Thyroid gland (tissue), 4 donors: ENCODE measurements around the gene C19orf25.

Experiments
- POLR2A ChIP-seq, 2 donors: fragments of 450-650 bp; IDR thresholded peaks; one replicate each; pipeline ENCODE4 v1.6.1; 2017; ENCODE audit warnings: antibody characterized with exemption in 2 of 2, mild to moderate bottlenecking in 2 of 2, moderate library complexity in 1 of 2
- TF ChIP-seq, protein P1 (sequence below), 6 experiments: fragments of 200-600 bp in 3 of 6; fragments of 450-650 bp in 3 of 6; sonication (generic) in 3 of 6; IDR thresholded peaks; one replicate each; pipeline ENCODE4 v1.5.1; 2016 to 2019; ENCODE audit warnings: antibody characterized with exemption in 6 of 6, mild to moderate bottlenecking in 2 of 6, inconsistent platforms in 1 of 6, moderate library complexity in 1 of 6

DNA sequence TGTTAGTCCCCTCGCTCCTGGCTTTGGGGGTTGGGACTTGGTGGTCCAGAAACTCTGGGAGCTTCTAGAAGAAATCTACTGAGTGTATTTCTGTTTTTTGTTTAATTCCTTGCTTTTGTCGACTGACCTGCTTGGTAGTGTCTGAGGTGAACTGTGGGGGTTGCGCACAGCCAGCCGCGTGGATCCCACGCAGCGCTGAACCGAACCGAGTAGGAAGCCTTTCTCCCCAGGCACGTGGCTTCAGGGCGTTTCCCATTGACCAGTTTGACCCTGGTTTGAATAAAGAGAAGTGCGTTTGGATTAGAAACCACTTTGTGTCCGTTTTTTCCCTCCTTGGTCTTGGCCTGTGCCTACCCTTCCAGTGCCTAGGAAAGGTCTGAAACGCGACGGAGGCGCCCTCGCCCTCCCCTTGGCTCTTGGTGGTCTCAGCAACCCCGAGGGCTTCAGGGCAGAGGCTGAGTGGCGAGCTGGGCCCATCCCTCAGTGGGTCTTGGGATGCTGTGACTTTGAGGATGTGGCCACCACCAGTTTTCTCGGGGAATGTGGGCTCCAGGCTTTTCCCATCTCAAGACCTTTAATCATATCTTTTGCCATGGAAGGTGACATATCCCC, 43.5 kb downstream of the C19orf25 start:
- TF ChIP-seq, protein P1, sequence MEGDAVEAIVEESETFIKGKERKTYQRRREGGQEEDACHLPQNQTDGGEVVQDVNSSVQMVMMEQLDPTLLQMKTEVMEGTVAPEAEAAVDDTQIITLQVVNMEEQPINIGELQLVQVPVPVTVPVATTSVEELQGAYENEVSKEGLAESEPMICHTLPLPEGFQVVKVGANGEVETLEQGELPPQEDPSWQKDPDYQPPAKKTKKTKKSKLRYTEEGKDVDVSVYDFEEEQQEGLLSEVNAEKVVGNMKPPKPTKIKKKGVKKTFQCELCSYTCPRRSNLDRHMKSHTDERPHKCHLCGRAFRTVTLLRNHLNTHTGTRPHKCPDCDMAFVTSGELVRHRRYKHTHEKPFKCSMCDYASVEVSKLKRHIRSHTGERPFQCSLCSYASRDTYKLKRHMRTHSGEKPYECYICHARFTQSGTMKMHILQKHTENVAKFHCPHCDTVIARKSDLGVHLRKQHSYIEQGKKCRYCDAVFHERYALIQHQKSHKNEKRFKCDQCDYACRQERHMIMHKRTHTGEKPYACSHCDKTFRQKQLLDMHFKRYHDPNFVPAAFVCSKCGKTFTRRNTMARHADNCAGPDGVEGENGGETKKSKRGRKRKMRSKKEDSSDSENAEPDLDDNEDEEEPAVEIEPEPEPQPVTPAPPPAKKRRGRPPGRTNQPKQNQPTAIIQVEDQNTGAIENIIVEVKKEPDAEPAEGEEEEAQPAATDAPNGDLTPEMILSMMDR (IDR thresholded peaks at IDR 0.05) = no peak
- TF ChIP-seq POLR2A (IDR thresholded peaks at IDR 0.05) = no peak
